Fibroblast of villous mesenchyme (primary cell): Measurements from ENCODE around the gene IER2. TPM values are rescaled to one million over a fixed set of nuclear protein-coding genes. Genes with fewer than 3 reads are reported as not detected.

Experiments
- DNase-seq: peaks from one replicate; pipeline ENCODE4 v3.0.0-alpha.2; 2010; ENCODE audit warnings: low read depth
- H3K4me3 ChIP-seq: 2 replicates; pipeline ENCODE4 v1.5.1; 2011; ENCODE audit warnings: low read depth, mild to moderate bottlenecking, low read length
- CTCF ChIP-seq: IDR thresholded peaks from 2 replicates; pipeline ENCODE4 v1.5.1; 2012; ENCODE audit warnings: low read depth, mild to moderate bottlenecking, low read length; ENCODE audit not compliant: insufficient read depth
- total RNA-seq: library from RNA; depleted of rRNA; stranded (reverse); fragments of >200 nt; gene quantifications from 2 replicates; pipeline ENCODE4 v1.2.3, GENCODE V29; 2012

Gene IER2
- total RNA-seq, 1 donor = 22.0 TPM

- H3K4me3 ChIP-seq = peak overlapping the region; percentile 91
- TF ChIP-seq CTCF = no peak
- no peak for DNase-seq
Measured at GRCh38 chr19:13115936-13116281, 34.3 kb upstream of the IER2 start.

GRCh38 chr19:13116282-13117175 is 33.7 kb upstream of the IER2 start, which contains the start of gene TRMT1:
TRMT1 (minus strand) TSS chr19:13116740; CDS start chr19:13116399, 341 bp downstream.
- no peak for TF ChIP-seq CTCF
- peak within 1 kb of the TSS; percentile 91 for H3K4me3 ChIP-seq
- peak; percentile 93 for DNase-seq

GRCh38 chr19:13117176-13117771 is 32.9 kb upstream of the IER2 start:
- no peak for TF ChIP-seq CTCF
- peak overlapping the region; percentile 91 for H3K4me3 ChIP-seq
- DNase-seq = no peak

- TF ChIP-seq CTCF = no peak
- DNase-seq = peak; percentile 88
- H3K4me3 ChIP-seq = peak within 1 kb of the TSS; percentile 92
Measured at GRCh38 chr19:13117772-13118423, 32.3 kb upstream of the IER2 start, which contains the start of gene NACC1. NACC1 (plus strand) TSS chr19:13118264; CDS start chr19:13135208, 16,944 bp downstream.

- no peak for TF ChIP-seq CTCF
- peak overlapping the region; percentile 92 for H3K4me3 ChIP-seq
- peak; percentile 51 for DNase-seq
Measured at GRCh38 chr19:13118424-13119193, 31.6 kb upstream of the IER2 start.

- peak overlapping the region; percentile 92 for H3K4me3 ChIP-seq
- TF ChIP-seq CTCF = no peak
- no peak for DNase-seq
Measured at GRCh38 chr19:13119627-13120026, 30.6 kb upstream of the IER2 start.
